Suppressor macrophage treated with lipopolysaccharide for 4 hours (primary cell): ENCODE measurements around the gene ZNF507.
"Not testable (repeated sequence)": the region's sequence is repeated elsewhere in the genome, so short reads cannot be mapped to it uniquely, and the experiment has no call there.

Source experiments
- DNase-seq: peaks from one replicate; pipeline ENCODE4 v3.0.0-alpha.2; 2020

The ZNF507 gene

GRCh38 chr19:32415246-32415645, 69.8 kb downstream of the ZNF507 start:
- DNase-seq, result no peak

GRCh38 chr19:32415669-32416068, 70.3 kb downstream of the ZNF507 start:
- peak; percentile 54 for DNase-seq

GRCh38 chr19:32416749-32417456, 71.5 kb downstream of the ZNF507 start:
- no peak for DNase-seq

- no peak for DNase-seq
These were observed 72.7 kb downstream of the ZNF507 start for GRCh38 chr19:32418155-32418554.

GRCh38 chr19:32421589-32422361, 76.4 kb downstream of the ZNF507 start:
- DNase-seq, result peak; percentile 74

- no peak for DNase-seq
These were observed 77.0 kb downstream of the ZNF507 start for GRCh38 chr19:32422435-32422834.

- DNase-seq, result not testable (repeated sequence)
These were observed 78.5 kb downstream of the ZNF507 start for GRCh38 chr19:32423944-32424343.

GRCh38 chr19:32427536-32427935, 82.1 kb downstream of the ZNF507 start:
- no peak for DNase-seq

- no peak for DNase-seq
These were observed 91.3 kb downstream of the ZNF507 start for GRCh38 chr19:32436692-32437091.

- no peak for DNase-seq
These were observed 91.7 kb downstream of the ZNF507 start for GRCh38 chr19:32437096-32437495.
